B cell (primary cell): Measurements from ENCODE around the gene ZNF652. TPM values are rescaled to one million over a fixed set of nuclear protein-coding genes. Genes with fewer than 3 reads are reported as not detected.

ENCODE experiments used
- ATAC-seq: fragments of 200-7000 bp; cut with Tn5 transposase; one replicate; pipeline ENCODE4 v1.10.0; 2021; ENCODE audit warnings: low read depth, mild to moderate bottlenecking, moderate number of reproducible peaks, moderate library complexity
- CTCF ChIA-PET: fragments of 350-600 bp; sonication (Branson Sonifier 250); formaldehyde crosslinking; loops from one replicate; lab custom pipeline; 2021; ENCODE audit warnings: antibody characterized with exemption, inconsistent platforms; lab: Charles Lee
- POLR2A ChIA-PET: fragments of 350-600 bp; sonication (Branson Sonifier 250); formaldehyde crosslinking; loops from one replicate; lab custom pipeline; 2021; ENCODE audit warnings: antibody characterized with exemption; lab: Charles Lee
- DNase-seq: peaks from one replicate; pipeline ENCODE4 v3.0.0; 2013
- H2AFZ ChIP-seq: 2 replicates; pipeline ENCODE4 v1.6.1; 2012; ENCODE audit warnings: mild to moderate bottlenecking, low read depth, low read length; ENCODE audit not compliant: insufficient read depth, poor library complexity, severe bottlenecking
- H3K27ac ChIP-seq, 2 donors: 1 replicate in 1 of 2; 2 replicates in 1 of 2; pipeline ENCODE4 v1.5.1; 2012 to 2013; ENCODE audit warnings: low read length in 2 of 2, mild to moderate bottlenecking in 2 of 2, moderate library complexity in 1 of 2
- H3K27me3 ChIP-seq, 4 experiments: fragments of 200-600 bp in 1 of 4; sonication (generic) in 1 of 4; replicated peaks in 1 of 4; 1 replicate in 2 of 4; 2 replicates in 2 of 4; pipeline versions ENCODE4 v1.6.1 to v1.7.0; 2013 to 2016; ENCODE audit warnings: low read length in 3 of 4, mild to moderate bottlenecking in 2 of 4, mixed read lengths in 1 of 4, moderate library complexity in 1 of 4; ENCODE audit not compliant: insufficient read depth in 4 of 4, control insufficient read depth in 3 of 4; ENCODE audit errors: control extremely low read depth in 1 of 4
- H3K36me3 ChIP-seq, 2 experiments: replicated peaks in 1 of 2; 1 replicate in 1 of 2; 2 replicates in 1 of 2; pipeline versions ENCODE4 v1.6.1 to v1.7.1; 2013; ENCODE audit warnings: low read length in 1 of 2; ENCODE audit not compliant: insufficient read depth in 2 of 2, control insufficient read depth in 1 of 2; ENCODE audit errors: control extremely low read depth in 1 of 2, extremely low read depth in 1 of 2
- H3K4me1 ChIP-seq, 2 donors: fragments of 200-600 bp in 1 of 2; sonication (generic) in 1 of 2; 1 replicate in 1 of 2; 2 replicates in 1 of 2; pipeline versions ENCODE4 v1.5.1 to v1.6.1; 2013 to 2017; ENCODE audit warnings: low read length in 2 of 2; ENCODE audit not compliant: control insufficient read depth in 2 of 2, insufficient read depth in 2 of 2
- H3K4me2 ChIP-seq: replicated peaks from 2 replicates; pipeline ENCODE3; 2012; ENCODE audit warnings: mild to moderate bottlenecking, low read depth, low read length; ENCODE audit not compliant: poor library complexity, severe bottlenecking
- H3K4me3 ChIP-seq, 5 experiments: fragments of 200-600 bp in 1 of 5; sonication (generic) in 1 of 5; 1 replicate in 3 of 5; 2 replicates in 2 of 5; pipeline versions ENCODE4 v1.5.1 to v1.7.0; 2011 to 2016; ENCODE audit warnings: low read length in 4 of 5, mild to moderate bottlenecking in 4 of 5, low read depth in 2 of 5, control low read depth in 1 of 5, moderate library complexity in 1 of 5; ENCODE audit not compliant: insufficient read depth in 1 of 5; ENCODE audit errors: control extremely low read depth in 1 of 5, extremely low read depth in 1 of 5
- H3K79me2 ChIP-seq: fragments of 200-600 bp; sonication (generic); one replicate; pipeline ENCODE4 v1.6.0; 2016; ENCODE audit warnings: low read length; ENCODE audit not compliant: control insufficient read depth, insufficient read depth
- H3K9ac ChIP-seq: fragments of 200-600 bp; sonication (generic); 2 replicates; pipeline ENCODE4 v1.6.1; 2017; ENCODE audit warnings: mild to moderate bottlenecking, low read length, moderate library complexity
- H3K9me3 ChIP-seq, 3 donors: one replicate each; pipeline versions ENCODE4 v1.6.1 to v1.7.1; 2013; ENCODE audit warnings: low read length in 2 of 3; ENCODE audit not compliant: control insufficient read depth in 2 of 3, insufficient read depth in 1 of 3; ENCODE audit errors: control extremely low read depth in 1 of 3
- H4K20me1 ChIP-seq: 2 replicates; pipeline ENCODE4 v1.6.0; 2012; ENCODE audit warnings: mild to moderate bottlenecking, low read length; ENCODE audit not compliant: insufficient read depth, control insufficient read depth, poor library complexity, severe bottlenecking
- H3K27ac Mint-ChIP-seq: one replicate; pipeline ENCODE4 v1.8.0; 2021; ENCODE audit warnings: mixed read lengths
- H3K27me3 Mint-ChIP-seq: one replicate; pipeline ENCODE4 v1.8.0; 2021; ENCODE audit warnings: mixed read lengths
- H3K4me1 Mint-ChIP-seq: one replicate; pipeline ENCODE4 v1.8.0; 2021; ENCODE audit warnings: mixed read lengths
- H3K4me3 Mint-ChIP-seq: one replicate; pipeline ENCODE4 v1.8.0; 2021; ENCODE audit warnings: mixed read lengths
- H3K9me3 Mint-ChIP-seq: one replicate; pipeline ENCODE4 v1.8.0; 2022; ENCODE audit warnings: mixed read lengths; ENCODE audit not compliant: insufficient read depth
- CTCF ChIP-seq: fragments of 200-600 bp; IDR thresholded peaks from one replicate; pipeline ENCODE4 v1.8.0; 2022; ENCODE audit warnings: antibody characterized with exemption, mild to moderate bottlenecking
- EZH2 ChIP-seq: IDR thresholded peaks from 2 replicates; pipeline ENCODE4 v1.6.1; 2012; ENCODE audit warnings: borderline replicate concordance, low read depth, mild to moderate bottlenecking, moderate library complexity, low read length; ENCODE audit not compliant: insufficient read depth, poor library complexity, severe bottlenecking
- WGBS: methylation state at CpG from one replicate; pipeline ENCODE4 v1.1.5; 2013; ENCODE audit warnings: missing lambda C conversion rate; ENCODE audit not compliant: insufficient coverage; 5-methylcytosine and 5-hydroxymethylcytosine counted together
- intact Hi-C: fragments of 100-400 bp; cut with micrococcal nuclease; formaldehyde crosslinking; loops from one replicate; pipeline ENCODE4 v1.10.0; 2022
- polyA plus RNA-seq: library from polyadenylated mRNA; depleted of rRNA; stranded (reverse); fragments of >200 nt; gene quantifications from 2 replicates; pipeline ENCODE4 v1.2.3, GENCODE V29; 2012
- total RNA-seq, 2 donors: library from RNA; stranded (reverse); fragments of 120-200 nt in 1 of 2; gene quantifications; 1 replicate in 1 of 2; 2 replicates in 1 of 2; pipeline versions ENCODE4 v1.2.3 to v1.2.4, GENCODE V29; 2013 to 2022

ZNF652 gene
- total and polyA plus RNA-seq, 2 donors (not counting 1 experiment from before 2014, with no cell fraction given), result 19.4 to 86.2 TPM

GRCh38 chr17:49338883-49339282, 23.2 kb downstream of the ZNF652 start:
- Histone ChIP-seq H2AFZ (no peak overlapping the region), H3K27me3 (no peaks in the 10 kb centered on the region), H3K27ac (no peak overlapping the region), H3K4me3 (no peak overlapping the region), H3K9me3 (no peaks in the 10 kb centered on the region), H4K20me1 (peaks cover 63% of the 10 kb centered on the region), H3K79me2 (peaks cover 94% of the 10 kb centered on the region), H3K4me2 (no peak overlapping the region), H3K4me1 (peaks cover 36 to 47% of the 10 kb centered on the region in 2 donors), H3K36me3 (no peaks in the 10 kb centered on the region), H3K9ac (no peak overlapping the region)
- H3K27ac Mint-ChIP-seq, result peak overlapping the region; percentile 68
- peaks cover 59% of the 10 kb centered on the region for H3K4me1 Mint-ChIP-seq
- ChIA-PET CTCF (interaction anchor here (0.6 to 2.3 kb wide), 4 partner anchors 15 to 507 kb away, joined by 3 to 15 read pairs (median 4); no protein-coding TSS in a partner anchor), POLR2A (interaction anchor here (0.7 kb wide), 1 partner anchor 19 kb away, joined by 8 read pairs; no protein-coding TSS in a partner anchor)
- no CpG with 5 or more reads among the region's 4 CpGs for WGBS
- DNase-seq (no peak), ATAC-seq (no peak)
- H3K9me3 Mint-ChIP-seq, result no peaks in the 10 kb centered on the region
- no peak for TF ChIP-seq EZH2
- no peak for TF ChIP-seq CTCF
- no peak overlapping the region for H3K4me3 Mint-ChIP-seq
- H3K27me3 Mint-ChIP-seq, result no peaks in the 10 kb centered on the region
- intact Hi-C loops, result no loop called here

- Histone ChIP-seq H3K36me3 (no peaks in the 10 kb centered on the region), H2AFZ (no peak overlapping the region), H3K4me3 (no peak overlapping the region), H3K27me3 (no peaks in the 10 kb centered on the region), H4K20me1 (peaks cover 59% of the 10 kb centered on the region), H3K4me1 (peaks cover 28 to 38% of the 10 kb centered on the region in 2 donors), H3K4me2 (no peak overlapping the region), H3K27ac (no peak overlapping the region), H3K9ac (no peak overlapping the region), H3K9me3 (no peaks in the 10 kb centered on the region), H3K79me2 (peaks cover 91% of the 10 kb centered on the region)
- CTCF ChIA-PET, result interaction anchor here (0.7 to 2.3 kb wide), 4 partner anchors 19 to 47 kb away, joined by 3 to 15 read pairs (median 4); no protein-coding TSS in a partner anchor
- WGBS, result 90% methylated on average over 4 of the region's 8 CpGs
- no peaks in the 10 kb centered on the region for H3K9me3 Mint-ChIP-seq
- DNase-seq (no peak), ATAC-seq (no peak)
- POLR2A ChIA-PET, result no interaction called here
- H3K27ac Mint-ChIP-seq, result peak overlapping the region; percentile 50
- peaks cover 54% of the 10 kb centered on the region for H3K4me1 Mint-ChIP-seq
- H3K27me3 Mint-ChIP-seq, result no peaks in the 10 kb centered on the region
- intact Hi-C loops, result no loop called here
- no peak overlapping the region for H3K4me3 Mint-ChIP-seq
- TF ChIP-seq EZH2 (no peak), CTCF (no peak)
Observed at GRCh38 chr17:49337884-49338283, 24.2 kb downstream of the ZNF652 start.
